Measurements from ENCODE around the gene GRIA1.

The GRIA1 gene

GRCh38 chr5:153490118-153491037 is at the start of gene GRIA1:
Gene GRIA1 (plus strand): TSS chr5:153490670.
- no peak for DNase-seq

- no peak for DNase-seq
Observed at GRCh38 chr5:153445875-153446579, 44.4 kb upstream of the GRIA1 start.

DNA sequence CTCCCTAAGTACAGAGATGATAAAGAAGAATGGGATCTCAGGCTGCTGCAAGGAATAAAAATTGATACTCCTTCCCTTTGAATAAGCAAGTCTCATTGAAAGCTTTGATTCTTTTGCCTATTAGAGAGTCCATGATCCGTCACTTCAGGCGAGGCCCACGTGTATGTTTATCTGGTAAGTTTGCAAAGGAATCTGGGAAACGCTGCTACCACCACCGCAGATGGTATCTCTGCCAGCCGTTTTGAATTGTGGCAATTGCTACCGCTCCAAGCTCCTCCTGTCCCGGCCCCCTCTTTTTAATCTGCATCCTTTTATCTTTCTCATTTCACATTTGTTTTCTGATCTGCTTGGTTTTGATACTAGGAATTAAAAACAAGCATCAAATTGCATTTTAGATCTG is 42.9 kb upstream of the GRIA1 start:
- no peak for DNase-seq

DNA sequence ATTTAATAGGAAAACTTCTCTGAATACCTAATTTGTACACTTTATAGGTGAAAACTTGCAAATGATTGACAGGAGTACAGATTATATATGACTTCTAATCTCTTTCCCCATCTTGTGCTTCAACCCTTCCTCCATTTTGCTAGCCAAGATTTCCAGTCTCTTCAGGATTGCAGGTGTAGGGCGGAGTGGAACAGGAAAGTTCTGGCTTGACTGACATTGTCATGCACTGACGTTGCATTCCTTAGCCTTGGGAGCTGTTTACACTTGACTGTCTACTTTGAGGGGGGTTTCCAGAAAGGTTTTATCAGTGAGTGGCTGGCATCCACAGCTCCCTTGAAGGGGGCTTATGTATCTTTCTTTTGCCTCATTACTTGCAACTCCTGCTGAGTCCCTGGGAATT is 34.1 kb upstream of the GRIA1 start:
- DNase-seq: no peak

GRCh38 chr5:153456993-153457392 is 33.5 kb upstream of the GRIA1 start:
- no peak for DNase-seq

DNA sequence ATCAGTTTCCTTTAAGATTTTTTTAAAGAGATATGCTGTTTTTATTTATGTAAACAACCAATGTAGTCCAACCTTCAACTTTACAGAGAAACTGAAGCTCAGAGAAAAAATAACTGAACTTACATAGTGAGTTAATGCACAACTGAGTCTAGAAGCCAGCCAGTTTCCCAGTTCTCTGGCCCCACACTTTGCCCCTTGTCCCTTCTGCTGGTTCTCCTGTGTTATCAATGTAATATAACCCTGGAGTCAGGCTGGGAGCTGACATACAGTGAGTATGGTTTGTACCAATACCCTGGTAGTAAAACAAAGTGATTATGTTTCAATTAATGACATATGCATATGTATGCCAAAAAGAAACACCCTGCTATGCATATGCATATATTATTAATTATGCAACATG is 32.2 kb upstream of the GRIA1 start:
- no peak for DNase-seq

- no peak for DNase-seq
Observed at GRCh38 chr5:153459051-153459743, 31.3 kb upstream of the GRIA1 start.

DNA sequence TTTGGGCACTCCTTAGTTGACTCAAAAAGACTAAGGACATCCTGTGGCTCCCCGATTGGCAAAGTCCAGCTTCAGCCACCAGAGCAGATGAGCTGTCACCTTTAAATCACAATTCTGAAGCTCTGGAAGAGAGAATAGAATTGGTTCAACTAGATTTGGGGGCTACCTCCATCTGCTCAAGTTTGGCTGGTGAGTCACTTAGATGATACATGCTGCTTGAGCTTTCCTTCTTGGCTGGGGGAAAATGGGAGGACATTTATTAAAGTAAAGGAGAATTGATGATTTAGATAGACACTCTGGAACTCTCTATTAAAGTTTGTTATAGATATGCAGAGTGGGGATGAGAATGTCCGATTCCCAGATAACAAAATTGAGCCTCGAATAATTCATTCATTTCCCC is 30.0 kb upstream of the GRIA1 start:
- DNase-seq: no peak

DNA sequence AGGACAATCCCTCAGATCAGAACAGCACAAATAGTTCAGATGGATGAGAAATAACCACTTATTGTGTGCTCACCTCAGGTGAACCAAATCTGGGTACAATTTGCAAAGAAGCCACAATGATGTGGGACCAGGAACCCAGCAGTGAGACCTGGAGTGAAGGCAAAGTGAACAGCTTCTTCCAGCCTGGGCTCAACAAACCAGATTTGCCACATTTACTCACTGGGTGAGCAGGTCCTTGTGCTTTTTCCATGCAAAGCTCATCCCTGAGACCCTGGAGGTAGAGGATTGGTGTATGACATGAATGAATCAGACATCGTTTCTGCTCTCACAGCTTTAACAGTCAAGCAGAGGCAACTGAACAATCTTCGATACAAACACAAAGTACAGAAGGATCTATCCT is 29.1 kb upstream of the GRIA1 start:
- DNase-seq: no peak

DNA sequence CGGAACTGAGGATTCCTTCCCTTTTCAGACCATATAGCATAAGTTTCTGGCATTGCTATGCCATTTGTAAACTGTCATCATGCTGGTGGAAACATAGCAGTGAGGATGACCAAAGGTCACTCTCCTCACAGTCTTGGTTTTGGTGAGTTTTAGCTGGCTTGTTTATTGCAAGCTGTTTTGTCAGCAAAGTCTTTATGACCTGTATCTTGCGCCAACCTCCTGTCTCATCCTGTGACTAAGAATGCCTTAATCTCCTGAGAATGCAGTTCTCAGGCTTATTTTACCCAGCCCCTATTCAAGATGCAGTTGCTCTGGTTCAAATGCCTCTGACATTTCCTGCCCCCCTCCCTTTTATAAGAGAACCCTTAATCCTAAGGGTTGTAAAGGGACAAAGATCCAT is 26.7 kb upstream of the GRIA1 start:
- DNase-seq: no peak

DNA sequence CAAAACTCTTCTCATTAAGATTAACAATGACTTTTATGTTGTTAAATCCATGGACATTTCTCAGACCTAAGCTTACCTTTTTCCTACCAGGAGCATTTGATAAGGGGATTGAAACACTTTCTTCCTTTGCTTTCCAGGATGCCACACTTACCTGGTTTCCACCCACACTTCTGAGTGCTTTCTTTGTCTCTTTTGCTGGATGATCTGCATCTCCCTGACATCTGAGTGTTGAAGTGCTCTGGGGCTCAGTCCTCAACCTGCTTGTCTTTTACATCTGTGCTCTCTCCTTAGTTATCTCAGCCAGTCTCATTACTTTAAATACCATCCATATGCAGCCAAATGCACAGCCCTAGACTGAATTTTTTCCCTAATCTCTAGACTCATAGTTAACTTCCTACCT is 22.9 kb upstream of the GRIA1 start:
- no peak for DNase-seq

- DNase-seq: no peak
Observed at GRCh38 chr5:153469423-153469822, 21.0 kb upstream of the GRIA1 start.

DNA sequence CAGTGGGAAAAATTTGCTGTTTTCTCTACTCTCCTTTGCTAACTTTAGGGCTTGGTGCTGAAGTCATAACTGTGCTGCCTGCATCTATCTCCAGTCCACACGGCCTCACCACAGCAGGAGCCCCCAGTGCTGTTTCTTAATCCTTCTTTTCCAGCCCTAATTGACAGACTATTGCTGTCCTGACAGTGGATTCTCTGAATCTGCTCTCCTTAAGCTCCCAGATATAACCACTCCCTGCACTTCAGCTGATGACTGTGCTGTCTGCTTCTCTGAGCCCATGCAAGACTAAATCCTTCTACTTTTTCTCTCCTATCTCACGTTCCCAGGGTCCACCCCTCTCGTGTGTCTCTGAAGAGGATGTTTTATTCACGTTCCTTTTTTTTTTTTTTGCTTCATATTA is 19.7 kb upstream of the GRIA1 start:
- DNase-seq: no peak

- no peak for DNase-seq
Observed at GRCh38 chr5:153476767-153477166, 13.7 kb upstream of the GRIA1 start.

GRCh38 chr5:153480401-153480800 is 10.1 kb upstream of the GRIA1 start:
- no peak for DNase-seq

- no peak for DNase-seq
Observed at GRCh38 chr5:153483482-153483881, 7.0 kb upstream of the GRIA1 start.

DNA sequence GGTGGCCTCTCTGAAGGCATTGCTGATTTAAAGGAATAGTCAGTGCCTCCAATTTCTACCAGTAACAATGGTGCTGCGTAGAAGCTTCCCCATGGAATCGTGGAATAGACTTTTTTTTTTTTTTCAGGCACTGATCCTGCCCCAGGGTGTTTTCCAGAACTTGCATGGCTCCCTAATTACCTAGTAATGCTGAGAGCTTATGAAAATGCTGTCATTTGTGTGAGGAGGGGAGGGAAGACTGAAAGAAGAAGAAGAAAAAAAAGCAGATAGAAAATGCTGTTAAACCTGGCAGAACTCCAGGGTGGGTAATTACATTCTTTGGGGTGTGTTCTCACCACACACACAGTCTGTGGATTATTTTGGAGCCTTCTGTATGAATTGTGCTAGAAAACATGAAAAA is 4.8 kb upstream of the GRIA1 start:
- DNase-seq: no peak

GRCh38 chr5:153486771-153487170 is 3.7 kb upstream of the GRIA1 start:
- no peak for DNase-seq

GRCh38 chr5:153489611-153490010 is 859 bp upstream of the GRIA1 start:
- DNase-seq: no peak

GRCh38 chr5:153491038-153491744 is 721 bp downstream of the GRIA1 start:
- no peak for DNase-seq

DNA sequence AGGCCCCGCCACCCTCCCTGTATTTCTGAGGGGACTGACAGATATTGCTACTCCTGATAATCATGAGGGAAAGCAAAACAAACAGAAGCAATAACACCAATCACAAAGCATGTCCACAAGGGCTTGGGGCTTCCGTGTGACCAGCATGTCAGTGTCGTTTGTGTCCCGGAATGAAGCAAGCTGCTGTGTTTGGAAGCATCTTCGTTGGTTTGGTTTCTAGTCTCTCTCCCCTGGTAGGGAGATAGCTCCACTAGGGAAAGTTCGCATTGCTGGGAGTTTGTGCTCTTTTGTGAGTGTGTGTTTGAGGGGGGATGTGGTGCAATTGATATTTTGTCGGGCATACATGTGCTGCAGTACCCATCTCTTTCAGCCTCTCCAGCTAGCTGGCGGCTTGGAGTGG is 1.4 kb downstream of the GRIA1 start:
- no peak for DNase-seq

DNA sequence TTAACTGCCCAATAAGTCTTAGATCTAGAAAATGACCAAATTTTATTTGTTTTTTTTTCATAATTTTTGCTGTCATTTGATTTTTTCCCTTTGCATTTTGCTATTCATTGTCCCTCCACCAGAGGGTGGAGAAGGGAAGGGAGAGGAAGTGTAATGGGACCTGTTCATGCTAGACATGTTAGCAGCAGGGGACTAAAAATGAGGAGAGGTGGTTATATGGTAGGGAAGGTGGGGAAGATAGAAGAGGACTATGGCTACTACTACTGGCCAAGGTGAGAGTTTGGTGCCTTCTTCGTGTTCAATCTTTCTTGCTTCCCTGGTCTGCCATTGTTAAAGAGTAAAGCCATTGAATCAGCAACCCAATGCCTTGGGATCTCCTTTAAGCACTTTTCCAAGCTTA is 6.4 kb downstream of the GRIA1 start:
- DNase-seq: no peak

- no peak for DNase-seq
Observed at GRCh38 chr5:153498516-153498915, 8.0 kb downstream of the GRIA1 start.

All from activated CD4-positive, alpha-beta T cell treated with anti-CD3 and anti-CD28 coated beads for 1 hour (primary cell).